Left ventricle myocardium superior (tissue), 1 donor: ENCODE data around the gene GNS. TPM values are rescaled to one million over a fixed set of nuclear protein-coding genes. Genes with fewer than 3 reads are reported as not detected.
"Not testable (repeated sequence)": the region's sequence is repeated elsewhere in the genome, so short reads cannot be mapped to it uniquely, and the experiment has no call there.

Source experiments
- ATAC-seq: fragments of 200-7000 bp; cut with Tn5 transposase; one replicate; pipeline ENCODE4 v1.9.1; 2020; ENCODE audit warnings: mild to moderate bottlenecking, moderate library complexity
- DNase-seq: peaks from one replicate; pipeline ENCODE4 v3.0.0-alpha.2; 2020
- intact Hi-C: fragments of 100-400 bp; cut with micrococcal nuclease; formaldehyde crosslinking; loops from one replicate; pipeline ENCODE4 v1.11.0; 2022
- total RNA-seq: library from RNA; stranded (reverse); fragmentation: NEBNext Ultra II Directional; extraction: Animal tissue kit (Norgen Biotek cat#: 25700); gene quantifications from one replicate; pipeline ENCODE4 v1.2.1, GENCODE V29; 2021
- donor health status: DM: no; HTN: yes; CAD: no; lungs with severe emphysema.

GNS gene
- total RNA-seq, 1 donor from 2014 or later = 120 TPM

DNA sequence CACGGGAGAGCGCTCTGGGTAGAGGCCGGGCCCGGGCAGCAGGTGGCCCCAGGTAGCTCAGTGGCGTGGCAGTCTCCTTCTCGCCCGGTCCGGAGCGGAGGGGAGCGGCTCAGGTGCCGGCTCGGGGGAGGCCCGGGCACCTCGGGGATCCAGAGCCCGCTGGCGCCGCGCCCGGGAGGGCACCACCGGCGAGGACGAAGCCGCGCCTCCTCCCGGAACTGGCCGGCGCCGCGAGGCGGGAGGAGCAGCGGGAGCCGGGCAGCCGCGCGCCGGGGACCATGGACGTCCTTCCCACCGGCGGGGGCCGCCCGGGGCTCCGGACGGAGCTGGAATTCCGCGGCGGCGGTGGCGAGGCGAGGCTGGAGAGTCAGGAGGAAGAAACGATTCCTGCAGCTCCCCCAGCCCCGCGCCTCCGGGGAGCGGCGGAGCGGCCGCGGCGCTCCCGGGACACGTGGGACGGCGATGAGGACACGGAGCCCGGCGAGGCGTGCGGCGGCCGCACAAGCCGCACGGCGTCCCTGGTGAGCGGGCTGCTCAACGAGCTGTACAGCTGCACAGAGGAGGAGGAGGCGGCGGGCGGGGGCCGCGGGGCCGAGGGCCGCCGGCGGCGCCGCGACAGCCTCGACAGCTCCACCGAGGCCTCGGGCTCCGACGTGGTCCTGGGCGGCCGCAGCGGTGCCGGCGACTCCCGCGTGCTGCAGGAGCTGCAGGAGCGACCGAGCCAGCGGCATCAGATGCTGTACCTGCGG lies 21.5 kb upstream of the GNS start:
- peak; percentile 82 for ATAC-seq
- intact Hi-C loops = no loop called here

DNA sequence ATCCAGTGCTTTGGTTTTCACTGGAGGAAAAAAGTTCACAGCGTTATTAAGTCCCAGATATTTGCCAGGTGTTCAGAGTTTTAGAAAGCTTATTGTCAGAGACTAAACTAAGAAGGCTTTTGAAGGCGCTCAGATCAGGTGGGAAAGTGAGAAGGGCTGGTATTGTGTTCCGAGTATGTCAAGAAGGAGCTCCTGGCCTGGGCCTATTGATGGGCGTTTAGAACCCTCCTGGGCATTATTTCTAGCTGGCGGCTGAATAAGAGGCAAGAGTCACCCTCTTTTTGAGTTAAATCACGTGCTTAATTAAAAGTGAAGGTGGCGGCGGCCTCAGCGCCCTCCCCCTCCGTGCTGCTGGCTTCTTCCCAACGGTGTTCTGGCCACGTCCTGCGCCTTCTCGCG lies 20.9 kb upstream of the GNS start:
- ATAC-seq (no peak), DNase-seq (no peak)
- intact Hi-C loops = no loop called here

More for the DNA sequence above, 21.5 kb upstream of the GNS start:
- peak; percentile 73 for DNase-seq

DNA sequence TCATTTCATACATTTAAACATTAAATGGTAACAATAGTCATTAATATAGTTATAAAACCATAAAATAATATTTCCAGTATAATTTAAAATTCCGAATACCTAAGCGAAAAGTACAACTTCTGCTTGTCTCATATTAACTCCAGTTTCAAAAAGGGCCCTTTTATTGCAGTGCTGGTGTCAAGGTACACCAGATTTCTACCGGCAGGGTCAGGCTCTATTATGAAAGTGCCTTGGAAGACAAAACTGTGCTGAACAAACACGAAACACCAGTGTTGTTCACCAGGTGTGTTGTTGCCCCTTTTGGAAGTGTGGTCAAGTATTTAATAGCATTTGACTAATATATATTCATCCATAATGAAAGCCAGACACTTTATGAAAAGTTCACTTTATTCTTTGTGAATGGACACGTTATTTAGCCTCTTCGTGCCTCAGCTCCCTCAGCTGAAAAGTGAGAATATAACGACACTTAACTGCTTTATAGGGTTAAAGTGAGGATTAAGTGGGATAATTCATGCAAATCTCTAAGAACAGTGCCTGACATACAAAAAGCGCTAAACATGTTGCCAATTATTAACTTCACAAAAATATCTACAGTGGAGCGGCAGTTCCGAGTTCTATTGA lies 20.3 kb upstream of the GNS start:
- intact Hi-C loops = no loop called here
- ATAC-seq = no peak
- DNase-seq = no peak

DNA sequence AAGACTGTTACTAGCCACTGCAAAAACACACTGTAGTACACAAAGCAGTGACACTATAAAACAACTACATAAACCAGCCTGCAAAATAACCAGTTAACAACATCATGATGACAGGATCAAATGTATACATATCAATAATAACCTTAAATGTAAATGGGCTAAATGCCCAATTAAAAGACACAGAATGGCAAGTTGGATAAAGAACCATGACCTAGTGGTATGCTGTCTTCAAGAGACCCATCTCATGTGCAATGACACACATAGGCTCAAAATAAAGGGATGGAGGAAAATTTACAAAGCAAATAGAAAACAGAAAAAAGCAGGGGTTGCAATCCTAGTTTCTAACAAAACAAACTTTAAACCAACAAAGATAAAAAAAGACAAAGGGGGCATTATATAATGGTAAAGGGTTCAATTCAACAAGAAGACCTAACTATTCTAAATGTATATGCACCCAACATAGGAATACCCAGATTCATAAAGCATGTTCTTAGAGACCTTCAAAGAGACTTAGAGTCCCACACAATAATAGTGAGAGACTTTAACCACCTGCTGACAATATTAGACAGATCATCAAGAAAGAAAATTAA lies 16.0 kb upstream of the GNS start:
- DNase-seq, intact Hi-C loops, ATAC-seq: not testable (repeated sequence)

DNA sequence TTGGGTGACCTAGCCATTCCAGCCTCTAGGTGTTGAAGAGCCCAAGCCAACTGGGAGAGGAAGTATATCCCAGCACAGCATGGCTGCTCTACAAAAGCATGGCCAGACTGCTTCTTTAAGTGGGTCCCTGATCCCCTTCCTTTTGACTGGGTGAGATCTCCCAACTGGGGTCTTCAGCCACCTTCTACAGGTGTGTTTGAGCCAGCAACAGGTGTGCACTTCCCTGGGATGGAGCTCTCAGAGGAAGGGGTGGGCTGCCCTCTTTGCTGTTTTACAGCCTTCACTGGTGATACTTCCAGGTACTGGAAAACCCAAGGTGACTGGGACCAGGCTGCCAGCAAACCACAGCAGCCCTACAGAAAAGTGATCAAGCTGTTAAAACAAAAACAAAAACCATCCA lies 14.2 kb upstream of the GNS start:
- intact Hi-C loops = no loop called here
- ATAC-seq (no peak), DNase-seq (no peak)

DNA sequence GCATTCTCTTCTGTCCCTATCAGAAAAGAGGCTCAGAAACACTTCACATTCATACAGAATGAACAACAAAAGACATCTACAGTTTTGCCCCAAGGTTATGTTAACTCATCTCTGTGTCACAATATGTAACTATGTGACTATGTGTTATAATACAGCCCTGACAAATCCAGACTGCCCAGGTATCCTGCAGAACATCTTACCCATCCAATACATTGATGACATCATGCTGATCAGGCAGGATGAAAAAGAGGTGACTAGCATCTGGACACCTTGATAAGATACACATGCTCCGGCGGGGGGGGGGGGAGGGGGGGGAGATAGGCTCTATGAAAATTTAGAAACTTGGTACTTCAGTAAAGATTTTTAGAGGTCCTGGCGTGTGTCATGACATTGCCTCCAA lies 8.3 kb upstream of the GNS start:
- ATAC-seq (no peak), DNase-seq (no peak)
- intact Hi-C loops = no loop called here

DNA sequence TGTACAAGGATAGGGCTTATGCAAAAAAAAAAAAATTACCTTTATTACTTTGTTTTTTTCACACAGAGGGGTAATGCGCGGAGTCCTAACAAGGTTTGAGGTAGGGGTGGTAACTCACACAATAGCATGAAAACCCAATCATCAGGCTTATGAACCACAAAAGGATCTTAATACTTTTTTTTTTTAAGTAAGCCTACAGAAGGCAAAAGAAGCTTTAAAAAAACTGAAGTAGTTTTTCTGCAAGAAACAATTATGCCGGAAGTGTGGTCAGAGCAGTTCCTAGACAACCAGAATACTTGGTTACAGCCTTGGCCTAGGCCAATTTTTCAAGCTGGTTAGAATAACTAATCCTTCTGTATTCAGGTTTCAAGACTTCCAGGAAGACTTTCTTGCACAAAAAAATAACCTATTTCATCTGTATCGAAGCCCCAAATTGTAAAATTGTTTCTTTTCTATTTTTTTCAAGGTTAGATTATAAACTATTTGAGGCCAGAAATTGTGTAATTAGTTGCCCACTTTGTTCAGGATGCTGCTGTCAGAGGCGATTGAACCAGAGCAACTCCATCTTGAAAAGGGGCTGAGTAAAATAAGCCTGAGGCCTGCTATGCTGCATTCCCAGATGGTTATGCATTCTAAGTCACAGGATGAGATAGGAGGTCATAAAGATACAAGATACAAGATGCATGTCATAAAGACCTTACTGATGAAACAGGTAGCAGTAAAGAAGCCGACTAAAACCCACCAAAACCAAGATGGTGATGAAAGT lies 1.8 kb upstream of the GNS start:
- ATAC-seq (no peak), DNase-seq (no peak)
- intact Hi-C loops = no loop called here

DNA sequence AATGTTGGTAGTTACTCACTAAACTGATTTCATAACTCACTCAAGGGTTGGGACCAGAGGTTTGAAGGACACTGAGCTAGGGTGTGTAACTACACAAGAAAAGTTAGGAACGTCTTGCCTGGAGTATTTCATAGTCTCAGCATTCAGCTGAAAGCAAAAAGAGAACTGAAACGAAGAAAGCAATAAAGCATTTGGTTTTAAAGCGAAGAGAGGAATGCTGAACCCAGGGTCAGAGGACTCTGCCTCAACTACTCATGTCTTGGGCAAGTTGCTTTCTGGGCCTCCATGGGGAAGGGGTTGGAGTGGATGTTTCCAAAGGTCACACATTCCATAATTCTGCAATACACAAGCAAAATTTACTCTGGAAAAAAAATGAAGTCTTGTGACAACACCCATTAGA lies 1.4 kb downstream of the GNS start:
- intact Hi-C loops = no loop called here
- ATAC-seq = no peak

DNA sequence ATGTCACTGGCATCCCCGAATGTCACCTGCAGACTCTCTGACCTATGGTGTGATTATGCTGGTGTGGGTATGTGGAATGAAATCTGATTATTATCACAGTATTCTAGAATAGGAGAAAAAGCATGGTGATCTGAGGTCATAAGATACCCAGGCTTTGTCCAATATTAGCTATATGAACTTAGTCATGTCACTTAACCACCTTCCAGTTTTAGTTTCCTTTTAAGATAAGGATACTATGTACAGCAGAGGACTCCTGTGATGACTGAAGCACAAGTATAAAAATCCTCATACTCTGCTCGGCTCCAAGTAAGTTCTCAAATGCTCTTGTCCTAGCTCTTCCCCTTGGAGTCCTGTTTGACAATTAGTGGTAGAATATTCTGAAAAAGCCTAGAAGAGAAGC lies 2.8 kb downstream of the GNS start:
- intact Hi-C loops = no loop called here
- DNase-seq (no peak), ATAC-seq (no peak)

More for the DNA sequence above, 1.4 kb downstream of the GNS start:
- no peak for DNase-seq

DNA sequence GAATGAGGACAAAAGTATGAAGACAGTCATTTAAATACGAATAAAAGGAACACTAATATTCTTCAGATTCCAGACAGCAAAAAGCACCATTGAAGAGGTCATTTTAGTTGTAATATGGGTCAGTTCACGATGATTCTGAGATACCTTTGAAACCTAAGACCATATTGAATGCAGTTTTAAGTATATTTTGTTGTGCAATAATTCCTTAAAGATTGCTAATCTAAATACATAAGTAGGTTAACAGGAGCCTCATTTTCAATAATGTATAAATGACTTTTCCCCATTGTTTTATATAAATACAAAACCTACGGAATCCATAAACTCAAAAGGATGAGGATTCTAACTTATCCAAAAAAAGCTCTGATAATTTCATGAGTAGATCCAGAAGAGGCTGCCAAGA lies 5.8 kb downstream of the GNS start:
- ATAC-seq = no peak
- no peak for DNase-seq
- intact Hi-C loops = no loop called here

DNA sequence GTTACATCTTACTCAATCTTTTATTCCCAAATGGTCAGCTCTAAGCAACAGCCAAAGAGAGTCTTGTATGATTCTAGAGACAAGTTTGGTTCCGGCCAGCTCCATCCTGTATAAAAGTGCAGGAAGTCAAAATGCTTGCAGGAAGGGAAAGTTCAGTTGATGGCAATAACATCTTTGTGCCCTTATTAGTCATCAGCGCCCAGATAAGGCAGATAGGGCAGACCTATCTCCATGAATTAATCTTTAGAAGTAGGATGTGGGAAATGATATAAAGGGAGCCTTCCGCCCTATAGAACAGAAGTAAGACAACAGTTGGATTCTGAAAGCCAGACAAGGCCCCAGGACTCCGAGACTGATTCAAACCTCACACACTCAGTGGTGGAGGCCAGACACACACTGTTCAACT lies 6.4 kb downstream of the GNS start:
- ATAC-seq = peak; percentile 67
- intact Hi-C loops = no loop called here
- no peak for DNase-seq

DNA sequence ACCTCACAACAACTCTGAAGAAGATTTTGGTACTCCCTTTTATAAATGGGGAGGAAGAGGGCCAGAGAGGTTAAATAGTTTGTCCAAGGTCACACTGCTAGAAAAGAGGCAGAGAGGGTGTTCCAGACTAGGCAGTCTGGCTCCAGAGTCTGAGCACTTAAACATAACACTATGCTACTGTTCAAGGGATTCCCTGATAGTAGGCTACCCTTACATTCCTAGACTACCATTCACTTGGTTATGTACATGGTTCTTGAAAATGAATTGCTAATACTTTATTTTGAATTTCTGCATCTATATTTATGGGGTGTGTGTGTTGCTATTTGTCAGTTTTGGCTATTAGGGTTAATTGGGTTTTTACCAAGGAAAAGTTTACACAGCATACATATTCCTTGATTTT lies 7.2 kb downstream of the GNS start:
- DNase-seq = no peak
- ATAC-seq = no peak
- intact Hi-C loops = no loop called here

DNA sequence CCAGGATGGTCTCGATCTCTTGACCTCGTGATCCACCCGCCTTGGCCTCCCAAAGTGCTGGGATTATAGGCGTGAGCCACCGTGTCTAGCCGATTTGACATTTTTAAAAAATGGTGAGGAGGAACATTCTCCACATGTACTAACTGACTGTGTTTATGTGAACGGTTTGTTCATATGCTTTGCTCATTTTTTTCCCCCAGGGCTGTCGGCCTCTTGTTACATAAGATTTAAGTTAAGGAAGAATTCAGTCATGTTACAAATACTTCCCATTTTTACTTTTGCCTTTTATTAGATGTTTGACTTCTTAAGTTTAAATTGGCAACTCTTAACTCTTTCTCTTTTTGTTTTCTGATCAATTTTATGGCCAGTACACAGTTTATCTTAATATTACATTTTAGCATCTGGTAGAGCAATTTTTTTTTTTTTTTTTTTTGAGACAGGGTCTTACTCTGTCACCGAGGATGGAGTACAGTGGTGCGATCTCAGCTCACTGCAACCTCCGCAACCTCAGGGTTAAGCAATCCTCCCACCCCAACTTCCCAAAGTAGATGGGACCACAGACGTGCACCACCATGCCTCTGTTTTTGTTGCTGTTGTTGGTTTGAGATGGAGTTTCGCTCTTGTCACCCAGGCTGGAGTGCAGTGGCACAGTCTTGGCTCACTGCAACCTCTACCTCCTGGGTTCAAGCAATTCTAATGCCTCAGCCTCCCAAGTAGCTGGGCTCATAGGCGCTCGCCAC lies 9.6 kb downstream of the GNS start:
- no peak for ATAC-seq
- no peak for DNase-seq
- intact Hi-C loops = no loop called here

DNA sequence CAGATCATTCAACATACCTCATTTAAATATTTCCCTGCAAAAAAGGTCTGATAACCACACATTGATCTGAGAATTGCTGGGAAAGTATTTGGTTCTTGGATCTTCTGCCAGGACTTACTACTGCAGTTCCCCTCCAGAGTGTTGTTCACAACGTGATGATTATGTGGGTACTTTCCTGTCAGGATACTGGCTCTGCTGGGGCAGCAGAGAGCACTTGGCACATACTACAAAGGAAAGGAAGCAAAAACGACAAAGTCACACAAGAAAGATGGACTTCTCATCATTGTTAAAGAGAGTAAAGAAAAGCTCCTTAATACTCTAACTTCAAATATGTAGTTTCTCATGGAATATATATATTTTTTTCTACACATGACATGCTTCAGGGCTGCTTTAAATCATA lies 11.5 kb downstream of the GNS start:
- intact Hi-C loops = no loop called here
- DNase-seq (no peak), ATAC-seq (no peak)

DNA sequence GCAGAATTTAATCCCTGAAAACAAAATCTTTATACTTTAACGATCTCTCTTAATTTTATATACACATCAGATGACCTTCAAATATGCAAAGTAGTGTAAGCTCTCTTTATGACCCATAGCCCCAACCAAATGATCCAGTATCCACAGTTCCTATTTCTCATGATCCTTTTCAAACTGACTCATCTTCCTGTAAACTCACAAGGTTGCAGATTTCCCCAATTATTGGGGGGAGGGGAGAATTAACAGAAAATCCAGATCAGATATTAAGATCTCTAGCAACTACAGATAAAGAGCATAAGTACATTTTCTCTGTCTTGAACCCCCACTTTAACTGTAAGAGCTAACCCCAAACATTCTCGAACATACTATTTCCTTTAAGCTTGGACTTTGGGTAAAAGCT lies 12.5 kb downstream of the GNS start:
- intact Hi-C loops = no loop called here
- DNase-seq = no peak
- ATAC-seq = no peak

DNA sequence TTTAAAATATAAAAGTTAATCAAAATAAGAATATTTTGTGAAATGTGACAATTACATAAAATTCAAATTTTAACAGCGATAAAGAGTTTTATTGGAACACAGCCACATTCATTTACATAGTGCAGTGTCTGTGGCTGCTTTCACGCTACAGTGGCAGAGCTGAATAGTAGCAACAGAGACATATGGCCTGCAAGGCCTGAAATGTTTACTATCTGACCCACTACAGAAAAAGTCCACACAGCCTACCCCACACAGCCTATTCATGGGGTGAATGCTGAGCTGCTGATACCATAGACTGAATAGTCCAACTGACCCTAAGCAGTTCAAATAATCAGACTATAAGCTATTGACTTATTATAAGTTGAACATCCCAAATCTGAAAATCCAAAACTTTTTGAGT lies 13.2 kb downstream of the GNS start:
- intact Hi-C loops = no loop called here
- DNase-seq (no peak), ATAC-seq (no peak)

DNA sequence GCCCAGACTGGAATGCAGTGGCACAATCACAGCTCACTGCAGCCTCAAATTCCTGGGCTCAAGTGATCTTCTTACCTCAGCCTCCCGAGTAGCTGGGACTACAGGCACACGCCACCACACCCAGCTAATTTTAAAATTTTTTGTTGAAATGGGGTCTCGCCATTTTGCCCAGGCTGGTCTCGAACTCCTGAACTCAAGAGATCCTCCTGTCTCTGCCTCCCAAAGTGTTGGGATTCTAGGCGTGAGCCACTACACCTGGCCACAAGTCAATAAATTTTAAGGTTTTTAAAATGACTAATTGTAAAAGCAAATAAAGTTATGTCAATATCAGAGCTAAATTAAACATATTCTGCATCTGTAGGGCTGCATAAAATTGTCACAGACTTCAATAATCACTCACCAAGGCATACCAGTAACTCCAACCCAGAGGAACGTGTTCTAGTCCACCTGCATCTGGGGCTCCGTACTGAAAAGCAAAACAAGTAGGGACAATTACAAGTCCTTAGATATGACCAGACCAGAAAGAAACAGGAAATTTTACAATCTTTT lies 13.9 kb downstream of the GNS start:
- no peak for DNase-seq
- ATAC-seq = no peak
- intact Hi-C loops = no loop called here

DNA sequence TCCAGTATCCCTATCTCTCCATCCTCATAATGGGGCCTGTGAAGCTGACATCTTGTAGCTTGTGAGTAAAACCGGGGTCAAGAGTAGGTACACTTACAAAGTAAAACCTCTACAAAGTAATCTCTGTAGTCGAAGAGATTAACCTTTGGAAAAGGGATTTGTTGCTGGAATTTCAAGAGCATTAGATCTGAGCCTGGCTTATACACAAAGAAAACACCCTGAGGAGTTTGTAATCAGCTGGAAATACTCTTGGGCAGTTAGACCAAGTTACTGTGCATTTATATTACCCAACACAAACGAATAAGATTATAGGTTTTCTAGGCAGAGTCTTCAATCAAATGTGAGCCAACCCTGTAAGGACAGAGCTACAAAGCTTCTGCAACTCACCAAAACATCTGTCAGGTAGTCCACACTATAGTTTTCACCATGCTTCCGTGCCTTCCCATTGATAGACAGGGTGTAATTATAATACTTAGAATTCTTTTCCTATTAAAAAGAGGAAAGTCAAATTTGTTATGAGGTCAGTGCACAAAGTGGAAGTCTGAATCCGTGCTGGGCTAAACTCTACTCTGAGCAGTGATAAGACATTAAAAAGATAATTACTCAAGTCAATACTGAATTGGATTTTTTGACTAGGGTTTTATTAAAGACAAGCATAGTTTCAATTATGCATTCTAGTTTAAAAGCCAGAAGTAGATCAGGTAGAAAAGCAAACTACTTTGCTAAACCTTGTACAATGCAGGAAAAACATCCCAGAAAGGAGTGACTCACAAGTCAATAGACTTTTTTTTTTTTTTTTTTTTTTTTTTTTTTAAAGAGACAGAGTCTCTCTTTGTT lies 14.6 kb downstream of the GNS start:
- ATAC-seq = no peak
- intact Hi-C loops = no loop called here
- DNase-seq = no peak
